ENCODE measurements around the gene NAV3.

DNA sequence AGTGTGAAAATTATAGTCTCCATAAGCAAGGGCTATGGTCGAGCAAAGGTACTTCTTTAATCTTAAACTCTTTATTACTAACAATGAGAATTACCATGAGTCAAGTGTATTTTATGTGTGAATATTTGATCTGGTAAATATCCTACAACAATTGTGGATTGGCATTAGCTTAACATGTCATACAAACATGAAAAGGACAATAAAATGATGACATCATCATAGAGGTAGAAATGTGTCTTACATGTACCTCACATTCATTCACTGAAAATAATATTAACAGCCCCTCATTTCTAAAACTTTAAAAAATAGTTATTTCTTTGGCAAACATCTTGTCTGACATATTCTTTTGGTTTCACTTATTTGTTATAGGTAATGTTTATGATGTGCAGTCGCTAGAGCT lies 355.0 kb downstream of the NAV3 start:
- no peak for TF ChIP-seq CTCF (IDR thresholded peaks at IDR 0.05; ENCODE audit: low read depth, low read length)
- TF ChIP-seq EZH2phosphoT487 (IDR thresholded peaks at IDR 0.05; ENCODE audit: low read depth): no peak

Data from OCI-LY3 (cell line).